Mesenteric fat pad (tissue), 1 donor: Measurements from ENCODE around the gene SYNE3. TPM values are rescaled to one million over a fixed set of nuclear protein-coding genes. Genes with fewer than 3 reads are reported as not detected.

ENCODE experiments used
- DNase-seq: peaks from one replicate; pipeline ENCODE4 v3.0.0-alpha.2; 2020; ENCODE audit warnings: low spot score
- total RNA-seq: library from RNA; stranded (reverse); fragmentation: NEBNext Ultra II Directional; extraction: Animal tissue kit (Norgen Biotek cat#: 25700); gene quantifications from one replicate; pipeline ENCODE4 v1.2.1, GENCODE V29; 2021
- donor health status: DM: yes; HTN: yes; CAD: no.

Gene SYNE3
- total RNA-seq, 1 donor from 2014 or later = 179 TPM

DNA sequence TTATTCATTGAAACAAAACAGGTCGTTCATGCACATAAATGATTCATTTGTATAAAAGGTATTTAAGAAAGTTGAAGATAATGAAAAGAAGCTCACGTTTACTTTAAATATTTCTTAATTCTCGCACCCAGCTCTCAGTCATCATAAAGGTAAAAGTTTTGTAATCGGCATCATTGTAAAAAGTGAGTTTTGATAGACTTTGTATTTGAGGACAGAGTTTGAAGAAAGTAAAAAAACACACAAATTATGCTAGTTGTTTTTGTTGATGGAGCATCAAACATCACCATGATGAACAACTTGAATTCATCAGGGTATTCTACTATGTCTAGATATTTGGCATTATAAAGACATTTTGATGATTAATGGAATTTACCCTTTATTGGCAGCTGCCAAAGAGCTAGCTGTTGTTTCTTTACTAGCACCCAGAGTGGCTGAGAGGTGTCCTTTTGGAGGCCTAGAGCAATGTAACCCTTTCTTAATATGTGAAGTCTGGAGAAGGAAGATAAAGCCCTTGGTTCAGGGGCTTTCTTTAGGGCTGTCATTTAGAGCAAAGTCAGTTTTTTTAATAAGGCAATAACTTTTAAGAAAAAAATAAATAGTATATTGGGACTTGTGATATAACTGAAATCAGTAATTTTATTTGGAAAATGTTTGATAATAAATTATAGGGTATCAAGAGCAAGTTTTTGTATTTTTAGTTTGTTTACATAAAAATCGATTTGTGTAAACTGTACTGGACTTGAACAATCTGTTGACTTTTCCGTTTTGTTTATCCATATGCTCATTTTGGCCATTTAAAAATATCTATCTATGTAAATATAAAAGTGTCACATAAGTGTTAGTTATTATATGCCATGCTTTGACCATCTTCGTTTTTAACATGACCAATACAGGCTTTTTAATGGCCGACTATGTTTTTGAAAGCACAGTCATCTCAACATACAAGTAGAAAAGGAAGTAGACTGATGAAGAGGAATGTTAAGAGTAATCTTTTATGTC lies 25.8 kb upstream of the SYNE3 start:
- no peak for DNase-seq

DNA sequence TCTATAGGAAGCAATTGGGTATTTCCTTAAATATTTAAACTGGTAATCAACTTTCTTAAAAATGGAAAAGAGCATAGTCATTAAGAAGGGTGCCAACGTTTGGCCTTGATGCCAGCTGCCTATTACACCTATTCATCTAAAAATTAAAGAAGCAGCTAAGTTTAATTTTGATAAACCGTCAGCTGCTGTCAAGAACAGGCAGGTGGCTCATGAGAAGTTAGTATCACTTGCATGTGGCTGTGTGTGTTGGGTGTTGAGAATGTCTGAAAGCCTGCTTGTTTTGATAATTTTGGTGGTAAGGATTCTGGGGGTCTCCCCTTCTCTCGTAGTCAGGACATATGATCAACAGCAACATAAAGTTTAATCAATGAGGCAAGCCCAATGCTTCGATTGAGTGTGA lies 24.9 kb upstream of the SYNE3 start:
- DNase-seq = no peak

GRCh38 chr14:95540236-95540855 lies 23.9 kb upstream of the SYNE3 start:
- DNase-seq = no peak

DNA sequence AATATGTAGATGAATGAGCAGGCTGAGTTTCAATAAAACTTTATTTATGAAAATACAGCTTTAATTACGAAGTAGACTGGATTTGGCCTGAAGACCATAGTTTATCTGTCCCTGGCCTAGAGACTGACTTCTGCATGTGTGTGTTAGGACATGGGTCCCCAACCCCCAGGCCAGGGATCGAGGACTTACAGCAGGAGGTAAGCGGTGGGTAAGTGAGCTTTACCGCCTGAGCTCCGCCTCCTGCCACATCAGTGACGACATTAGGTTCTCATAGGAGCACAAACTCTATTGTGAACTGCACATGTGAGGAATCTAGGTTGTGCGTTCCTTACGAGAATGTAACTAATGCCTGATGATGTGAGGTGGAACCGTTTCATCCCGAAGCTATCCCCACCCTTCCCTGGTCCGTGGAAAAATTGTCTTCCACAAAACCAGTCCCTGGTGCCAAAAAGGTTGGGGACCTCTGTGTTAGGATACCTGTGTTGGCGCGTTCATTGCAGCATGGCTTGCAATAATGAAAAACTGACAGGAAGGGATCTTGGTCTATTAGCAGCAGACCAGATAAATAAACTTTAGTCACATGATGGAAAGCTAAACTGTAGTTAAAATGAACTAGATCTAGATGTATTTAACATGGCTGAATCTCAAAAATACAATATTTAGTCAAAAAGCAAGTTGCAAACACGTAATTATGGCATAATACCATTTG lies 22.5 kb upstream of the SYNE3 start:
- DNase-seq = no peak

GRCh38 chr14:95537298-95538089 lies 21.0 kb upstream of the SYNE3 start:
- DNase-seq = no peak

DNA sequence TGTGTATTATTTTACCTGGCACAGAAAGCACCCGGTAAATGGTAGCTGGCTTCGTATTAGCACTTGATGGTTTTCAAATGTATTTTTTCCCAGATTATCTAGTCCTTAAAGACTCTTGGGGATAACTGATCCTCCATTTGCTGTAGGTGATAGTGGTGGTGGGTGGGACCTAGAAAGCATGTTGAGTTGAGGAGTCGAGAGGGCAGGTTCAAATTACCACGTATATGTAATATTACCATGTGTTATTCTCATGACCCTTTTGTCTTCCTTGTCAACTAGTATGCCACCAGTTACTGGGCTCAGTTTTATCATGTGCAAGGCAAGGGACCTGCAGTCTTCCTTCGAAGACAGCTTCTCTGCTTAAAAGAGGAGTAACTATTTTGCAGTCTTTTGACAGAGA lies 20.2 kb upstream of the SYNE3 start:
- DNase-seq = no peak

- DNase-seq = no peak
These were observed 19.7 kb upstream of the SYNE3 start for GRCh38 chr14:95536036-95536593.

GRCh38 chr14:95535226-95536021 lies 19.0 kb upstream of the SYNE3 start:
- DNase-seq = no peak

GRCh38 chr14:95534299-95535225 lies 18.1 kb upstream of the SYNE3 start, which contains the start of gene GLRX5:
GLRX5 (plus strand) TSS chr14:95535050; CDS start chr14:95535090, 40 bp downstream.
- DNase-seq = peak; percentile 99

GRCh38 chr14:95533822-95534221 lies 17.4 kb upstream of the SYNE3 start:
- DNase-seq = no peak

GRCh38 chr14:95533391-95533821 lies 17.0 kb upstream of the SYNE3 start:
- no peak for DNase-seq

- DNase-seq = no peak
These were observed 15.5 kb upstream of the SYNE3 start for GRCh38 chr14:95531969-95532368.

DNA sequence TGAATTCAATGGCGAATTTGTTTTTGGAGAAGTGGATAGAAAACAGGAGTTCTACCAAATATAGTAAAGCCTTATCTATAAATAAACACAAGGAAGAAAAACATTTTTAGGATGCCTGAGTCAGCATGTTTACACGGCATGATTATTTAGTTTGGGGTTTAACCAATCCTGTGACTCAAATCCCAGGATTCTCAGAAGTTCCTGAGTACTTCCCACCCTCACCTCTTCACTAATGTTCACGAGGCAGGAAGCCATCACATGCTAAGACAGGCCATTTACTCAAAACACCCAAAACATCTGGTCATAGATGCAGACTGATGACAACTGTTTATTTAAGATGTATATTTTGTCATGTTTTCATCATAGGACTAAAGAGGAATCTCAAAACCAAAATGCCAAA lies 15.0 kb upstream of the SYNE3 start:
- DNase-seq = no peak

- DNase-seq = no peak
These were observed 14.2 kb upstream of the SYNE3 start for GRCh38 chr14:95530473-95531276.

DNA sequence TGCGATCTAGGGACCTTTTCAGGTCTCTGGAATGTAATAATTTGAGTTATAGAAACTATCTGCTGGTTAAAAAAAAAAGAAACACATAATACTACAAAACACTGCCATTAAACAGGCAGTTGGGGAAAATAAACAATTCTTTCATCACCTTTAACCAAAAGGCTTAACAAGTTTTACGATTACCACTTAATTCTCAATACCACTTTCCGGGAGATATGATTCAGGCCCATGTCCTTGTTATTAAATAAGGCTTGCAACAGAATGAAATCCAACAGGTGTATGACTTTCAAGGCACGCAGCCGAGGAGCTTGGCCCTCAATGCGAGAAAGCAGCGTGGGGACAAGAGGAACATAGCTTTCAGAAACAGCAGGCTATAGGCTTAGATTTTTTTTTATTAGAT lies 12.8 kb upstream of the SYNE3 start:
- DNase-seq = no peak

DNA sequence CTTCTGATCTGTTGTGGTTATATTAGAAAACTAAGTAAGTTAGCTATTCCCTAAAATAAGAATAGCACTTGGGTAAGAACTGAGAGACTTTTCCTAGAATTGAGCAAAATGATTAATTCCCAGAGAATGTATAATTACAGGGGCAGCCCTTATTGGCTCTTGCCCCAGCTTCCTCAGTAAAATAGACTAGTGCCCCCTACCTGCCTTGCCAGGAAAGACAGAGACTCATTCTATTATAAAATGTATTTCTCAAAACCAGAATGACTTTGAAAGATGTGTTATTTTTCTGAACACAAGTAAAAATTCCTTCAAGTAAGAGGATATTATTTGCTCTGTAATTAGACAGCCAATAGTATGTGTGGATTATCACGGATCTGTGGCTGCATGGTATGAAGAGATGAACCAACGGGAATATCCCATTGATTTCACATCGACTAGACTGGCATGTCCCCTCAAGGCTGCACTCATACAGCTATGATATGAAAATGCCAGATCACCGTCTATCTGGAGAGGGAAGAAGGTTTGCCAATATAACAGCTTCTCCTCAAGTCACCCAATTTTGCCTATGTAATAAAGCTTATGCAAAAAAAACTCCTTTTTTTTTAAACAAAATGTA lies 11.0 kb upstream of the SYNE3 start:
- no peak for DNase-seq
